HepG2 (cell line): ENCODE results near the gene TOMM22. TPM values are rescaled to one million over a fixed set of nuclear protein-coding genes. Genes with fewer than 3 reads are reported as not detected.

Experiments used
- ARNT2 ChIP-seq: sonication (generic); formaldehyde crosslinking; IDR thresholded peaks from 2 replicates; pipeline ENCODE4 v1.8.0; 2022; ENCODE audit warnings: mild to moderate bottlenecking, low read depth, missing genetic modification reagents, moderate library complexity
- BRD4 ChIP-seq: sonication (generic); formaldehyde crosslinking; IDR thresholded peaks from 2 replicates; pipeline ENCODE4 v1.4.0; 2020; ENCODE audit warnings: missing genetic modification reagents
- HOXA5 ChIP-seq: sonication (generic); formaldehyde crosslinking; IDR thresholded peaks from 2 replicates; pipeline ENCODE4 v1.4.0; 2020; ENCODE audit warnings: missing genetic modification reagents
- KDM4B ChIP-seq: sonication (generic); formaldehyde crosslinking; IDR thresholded peaks from 2 replicates; pipeline ENCODE4 v1.4.0; 2020; ENCODE audit warnings: missing genetic modification reagents
- KLF9 ChIP-seq: IDR thresholded peaks from 2 replicates; pipeline ENCODE4 v1.6.1; 2016; ENCODE audit warnings: low read depth
- MYNN ChIP-seq: sonication (generic); formaldehyde crosslinking; IDR thresholded peaks from 2 replicates; pipeline ENCODE4 v1.4.0; 2020; ENCODE audit warnings: mild to moderate bottlenecking, low read depth, missing genetic modification reagents
- NBN ChIP-seq: fragments of 450-650 bp; conservative IDR thresholded peaks from 2 replicates; pipeline ENCODE4 v1.6.1; 2017
- SALL2 ChIP-seq: sonication (generic); formaldehyde crosslinking; IDR thresholded peaks from 2 replicates; pipeline ENCODE4 v1.8.1; 2023; ENCODE audit warnings: mild to moderate bottlenecking, missing genetic modification reagents, inconsistent platforms
- SP1 ChIP-seq, 2 experiments: fragments of 450-650 bp in 1 of 2; sonication (generic) in 1 of 2; formaldehyde crosslinking in 1 of 2; IDR thresholded peaks; 2 replicates each; pipeline versions ENCODE4 v1.4.0 to v1.6.1; 2016 to 2020; ENCODE audit warnings: missing genetic modification reagents in 1 of 2
- SP5 ChIP-seq: IDR thresholded peaks from 2 replicates; pipeline ENCODE4 v1.6.1; 2016; ENCODE audit warnings: low read depth, borderline replicate concordance
- THYN1 ChIP-seq: sonication (generic); formaldehyde crosslinking; IDR thresholded peaks from 2 replicates; pipeline ENCODE4 v1.8.1; 2023; ENCODE audit warnings: low read depth, mild to moderate bottlenecking, moderate library complexity, missing genetic modification reagents, borderline replicate concordance
- ZNF317 ChIP-seq: sonication (generic); formaldehyde crosslinking; IDR thresholded peaks from 2 replicates; pipeline ENCODE4 v1.5.0; 2020; ENCODE audit warnings: mild to moderate bottlenecking, missing genetic modification reagents
- ZNF367 ChIP-seq: sonication (generic); formaldehyde crosslinking; IDR thresholded peaks from 2 replicates; pipeline ENCODE4 v1.4.0; 2020; ENCODE audit warnings: missing genetic modification reagents, borderline replicate concordance
- ZNF530 ChIP-seq: sonication (generic); formaldehyde crosslinking; IDR thresholded peaks from 2 replicates; pipeline ENCODE4 v1.5.0; 2020; ENCODE audit warnings: low read depth, mild to moderate bottlenecking, missing genetic modification reagents
- ZNF572 ChIP-seq: sonication (generic); formaldehyde crosslinking; IDR thresholded peaks from 2 replicates; pipeline ENCODE4 v1.5.1; 2020; ENCODE audit warnings: mild to moderate bottlenecking, missing genetic modification reagents
- ZNF772 ChIP-seq: sonication (generic); formaldehyde crosslinking; IDR thresholded peaks from 2 replicates; pipeline ENCODE4 v1.5.0; 2020; ENCODE audit warnings: mild to moderate bottlenecking, missing genetic modification reagents
- ZSCAN21 ChIP-seq: sonication (generic); formaldehyde crosslinking; IDR thresholded peaks from 2 replicates; pipeline ENCODE4 v1.8.0; 2022; ENCODE audit warnings: mild to moderate bottlenecking, missing genetic modification reagents, moderate library complexity, borderline replicate concordance
- polyA plus RNA-seq, 8 experiments: library from polyadenylated mRNA; depleted of rRNA in 3 of 8; stranded (reverse) in 7 of 8; unstranded in 1 of 8; fragments of >200 nt; fragmentation: Illumina TruSeq in 4 of 8; extraction: Trizol in 4 of 8; gene quantifications; 2 replicates each; pipeline versions ENCODE4 v1.2.1 to v1.2.3, GENCODE V29; 2011 to 2016; ENCODE audit warnings: low read depth in 4 of 8, missing spikeins in 1 of 8, mixed read lengths in 1 of 8; ENCODE audit not compliant: insufficient read depth in 1 of 8
- total RNA-seq, 5 experiments: library from RNA; depleted of rRNA; stranded (reverse); fragments of >200 nt; fragmentation: Illumina TruSeq; extraction: Trizol; gene quantifications; 2 replicates each; pipeline ENCODE4 v1.2.3, GENCODE V29; 2016; ENCODE audit warnings: low read depth in 1 of 5
- TF ChIP-seq, protein P1 (sequence below): sonication (generic); formaldehyde crosslinking; IDR thresholded peaks from 2 replicates; pipeline ENCODE4 v1.8.1; 2023; ENCODE audit warnings: mild to moderate bottlenecking, moderate library complexity, missing genetic modification reagents
- TF ChIP-seq, protein P2 (sequence below): sonication (generic); formaldehyde crosslinking; IDR thresholded peaks from 2 replicates; pipeline ENCODE4 v1.5.0; 2020; ENCODE audit warnings: mild to moderate bottlenecking, missing genetic modification reagents
- TF ChIP-seq, protein P3 (sequence below): sonication (generic); formaldehyde crosslinking; IDR thresholded peaks from 2 replicates; pipeline ENCODE4 v1.4.0; 2020; ENCODE audit warnings: missing genetic modification reagents
- TF ChIP-seq, protein P4 (sequence below): sonication (generic); formaldehyde crosslinking; IDR thresholded peaks from 2 replicates; pipeline ENCODE4 v1.4.0; 2020; ENCODE audit warnings: missing genetic modification reagents
- TF ChIP-seq, protein P5 (sequence below): sonication (generic); formaldehyde crosslinking; IDR thresholded peaks from 2 replicates; pipeline ENCODE4 v1.5.0; 2020; ENCODE audit warnings: missing genetic modification reagents
- TF ChIP-seq, protein P6 (sequence below): IDR thresholded peaks from 2 replicates; pipeline ENCODE4 v1.6.1; 2016; ENCODE audit warnings: control low read depth

TOMM22 gene
- total and polyA plus RNA-seq, 2 of the 13 experiments (the other 11 are each of a cell fraction or from before 2014, with no cell fraction given), result 46.9 to 118 TPM

DNA sequence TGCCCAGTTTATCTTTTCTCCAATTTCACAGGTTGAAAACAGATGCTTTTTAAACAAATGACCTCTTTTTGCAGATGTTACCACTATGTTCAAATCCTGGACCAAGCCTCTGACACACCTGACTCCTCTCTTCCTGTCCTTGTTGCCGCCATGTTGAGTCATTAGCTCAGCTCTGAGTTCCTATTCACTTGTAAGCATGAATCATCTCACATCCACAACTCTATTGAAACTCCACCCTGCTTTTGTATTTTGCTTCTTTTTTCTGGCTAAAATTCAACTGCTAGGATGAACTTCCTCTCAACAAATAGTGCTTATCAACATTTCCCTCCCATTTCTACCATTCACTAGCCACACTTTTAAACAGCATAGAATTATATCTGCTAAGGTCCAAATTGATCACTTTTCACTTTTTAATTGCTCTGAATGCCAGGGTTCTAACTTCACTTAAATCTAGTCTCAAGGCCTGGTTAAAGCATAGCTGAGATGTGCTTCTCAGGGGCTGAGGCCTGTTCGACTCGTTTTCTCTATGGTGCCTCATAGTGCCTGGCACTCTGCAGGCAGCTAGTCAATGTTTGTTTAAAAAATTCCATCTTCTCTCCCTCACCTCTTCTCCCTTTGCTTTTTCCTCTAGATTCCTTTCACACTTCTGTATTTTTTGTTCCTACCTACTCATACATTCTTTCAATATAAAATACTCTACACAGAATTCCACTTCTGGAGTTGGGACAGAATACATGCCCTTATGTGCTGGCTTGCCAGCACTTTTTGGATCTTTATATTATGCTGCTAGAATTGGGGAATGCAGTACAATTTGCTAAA, 15.1 kb downstream of the TOMM22 start (continued):
- no peak for TF ChIP-seq SP1 (IDR thresholded peaks at IDR 0.05)
- TF ChIP-seq SP1 (CRISPR knock-in tag; IDR thresholded peaks at IDR 0.05), result no peak
- TF ChIP-seq, protein P1, sequence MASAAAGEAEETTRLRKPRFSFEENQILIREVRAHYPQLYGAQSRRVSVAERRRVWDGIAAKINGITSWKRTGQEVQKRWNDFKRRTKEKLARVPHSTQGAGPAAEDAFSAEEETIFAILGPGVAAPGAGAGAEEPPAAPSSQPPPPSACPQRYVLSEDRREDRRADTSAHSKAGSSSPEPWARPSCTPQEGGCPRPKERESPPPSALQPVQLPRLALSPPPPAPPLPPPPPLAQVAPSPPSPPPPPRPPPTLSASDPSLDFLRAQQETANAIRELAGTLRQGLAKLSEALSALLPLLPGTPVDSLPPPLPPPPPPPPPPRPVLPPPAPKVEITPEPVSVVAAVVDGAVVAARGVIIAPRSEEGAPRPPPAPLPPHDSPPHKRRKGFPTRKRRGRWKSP (CRISPR knock-in tag), result no peak
- no peak for TF ChIP-seq KDM4B
- no peak for TF ChIP-seq ZNF530 (CRISPR knock-in tag)
- no peak for TF ChIP-seq MYNN (CRISPR knock-in tag)
- TF ChIP-seq, protein P2, sequence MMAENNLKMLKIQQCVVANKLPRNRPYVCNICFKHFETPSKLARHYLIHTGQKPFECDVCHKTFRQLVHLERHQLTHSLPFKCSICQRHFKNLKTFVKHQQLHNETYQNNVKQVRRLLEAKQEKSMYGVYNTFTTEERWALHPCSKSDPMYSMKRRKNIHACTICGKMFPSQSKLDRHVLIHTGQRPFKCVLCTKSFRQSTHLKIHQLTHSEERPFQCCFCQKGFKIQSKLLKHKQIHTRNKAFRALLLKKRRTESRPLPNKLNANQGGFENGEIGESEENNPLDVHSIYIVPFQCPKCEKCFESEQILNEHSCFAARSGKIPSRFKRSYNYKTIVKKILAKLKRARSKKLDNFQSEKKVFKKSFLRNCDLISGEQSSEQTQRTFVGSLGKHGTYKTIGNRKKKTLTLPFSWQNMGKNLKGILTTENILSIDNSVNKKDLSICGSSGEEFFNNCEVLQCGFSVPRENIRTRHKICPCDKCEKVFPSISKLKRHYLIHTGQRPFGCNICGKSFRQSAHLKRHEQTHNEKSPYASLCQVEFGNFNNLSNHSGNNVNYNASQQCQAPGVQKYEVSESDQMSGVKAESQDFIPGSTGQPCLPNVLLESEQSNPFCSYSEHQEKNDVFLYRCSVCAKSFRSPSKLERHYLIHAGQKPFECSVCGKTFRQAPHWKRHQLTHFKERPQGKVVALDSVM (CRISPR knock-in tag), result no peak
- no peak for TF ChIP-seq ZSCAN21 (CRISPR knock-in tag)
- TF ChIP-seq, protein P3, sequence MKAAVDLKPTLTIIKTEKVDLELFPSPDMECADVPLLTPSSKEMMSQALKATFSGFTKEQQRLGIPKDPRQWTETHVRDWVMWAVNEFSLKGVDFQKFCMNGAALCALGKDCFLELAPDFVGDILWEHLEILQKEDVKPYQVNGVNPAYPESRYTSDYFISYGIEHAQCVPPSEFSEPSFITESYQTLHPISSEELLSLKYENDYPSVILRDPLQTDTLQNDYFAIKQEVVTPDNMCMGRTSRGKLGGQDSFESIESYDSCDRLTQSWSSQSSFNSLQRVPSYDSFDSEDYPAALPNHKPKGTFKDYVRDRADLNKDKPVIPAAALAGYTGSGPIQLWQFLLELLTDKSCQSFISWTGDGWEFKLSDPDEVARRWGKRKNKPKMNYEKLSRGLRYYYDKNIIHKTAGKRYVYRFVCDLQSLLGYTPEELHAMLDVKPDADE, result no peak
- TF ChIP-seq HOXA5 (CRISPR knock-in tag), result no peak
- TF ChIP-seq ZNF317 (CRISPR knock-in tag), result no peak
- no peak for TF ChIP-seq KLF9 (CRISPR knock-in tag)
- no peak for TF ChIP-seq SALL2 (CRISPR knock-in tag)
- TF ChIP-seq, protein P4, sequence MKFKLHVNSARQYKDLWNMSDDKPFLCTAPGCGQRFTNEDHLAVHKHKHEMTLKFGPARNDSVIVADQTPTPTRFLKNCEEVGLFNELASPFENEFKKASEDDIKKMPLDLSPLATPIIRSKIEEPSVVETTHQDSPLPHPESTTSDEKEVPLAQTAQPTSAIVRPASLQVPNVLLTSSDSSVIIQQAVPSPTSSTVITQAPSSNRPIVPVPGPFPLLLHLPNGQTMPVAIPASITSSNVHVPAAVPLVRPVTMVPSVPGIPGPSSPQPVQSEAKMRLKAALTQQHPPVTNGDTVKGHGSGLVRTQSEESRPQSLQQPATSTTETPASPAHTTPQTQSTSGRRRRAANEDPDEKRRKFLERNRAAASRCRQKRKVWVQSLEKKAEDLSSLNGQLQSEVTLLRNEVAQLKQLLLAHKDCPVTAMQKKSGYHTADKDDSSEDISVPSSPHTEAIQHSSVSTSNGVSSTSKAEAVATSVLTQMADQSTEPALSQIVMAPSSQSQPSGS (CRISPR knock-in tag), result no peak
- no peak for TF ChIP-seq BRD4 (CRISPR knock-in tag)
- TF ChIP-seq, protein P5, sequence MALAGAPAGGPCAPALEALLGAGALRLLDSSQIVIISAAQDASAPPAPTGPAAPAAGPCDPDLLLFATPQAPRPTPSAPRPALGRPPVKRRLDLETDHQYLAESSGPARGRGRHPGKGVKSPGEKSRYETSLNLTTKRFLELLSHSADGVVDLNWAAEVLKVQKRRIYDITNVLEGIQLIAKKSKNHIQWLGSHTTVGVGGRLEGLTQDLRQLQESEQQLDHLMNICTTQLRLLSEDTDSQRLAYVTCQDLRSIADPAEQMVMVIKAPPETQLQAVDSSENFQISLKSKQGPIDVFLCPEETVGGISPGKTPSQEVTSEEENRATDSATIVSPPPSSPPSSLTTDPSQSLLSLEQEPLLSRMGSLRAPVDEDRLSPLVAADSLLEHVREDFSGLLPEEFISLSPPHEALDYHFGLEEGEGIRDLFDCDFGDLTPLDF (CRISPR knock-in tag), result no peak
- TF ChIP-seq ZNF772 (CRISPR knock-in tag), result no peak
- no peak for TF ChIP-seq ARNT2 (CRISPR knock-in tag)
- TF ChIP-seq NBN, result no peak
- TF ChIP-seq, protein P6, sequence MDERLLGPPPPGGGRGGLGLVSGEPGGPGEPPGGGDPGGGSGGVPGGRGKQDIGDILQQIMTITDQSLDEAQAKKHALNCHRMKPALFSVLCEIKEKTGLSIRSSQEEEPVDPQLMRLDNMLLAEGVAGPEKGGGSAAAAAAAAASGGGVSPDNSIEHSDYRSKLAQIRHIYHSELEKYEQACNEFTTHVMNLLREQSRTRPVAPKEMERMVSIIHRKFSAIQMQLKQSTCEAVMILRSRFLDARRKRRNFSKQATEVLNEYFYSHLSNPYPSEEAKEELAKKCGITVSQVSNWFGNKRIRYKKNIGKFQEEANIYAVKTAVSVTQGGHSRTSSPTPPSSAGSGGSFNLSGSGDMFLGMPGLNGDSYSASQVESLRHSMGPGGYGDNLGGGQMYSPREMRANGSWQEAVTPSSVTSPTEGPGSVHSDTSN (CRISPR knock-in tag), result no peak
- no peak for TF ChIP-seq ZNF572 (CRISPR knock-in tag)
- no peak for TF ChIP-seq ZNF367 (CRISPR knock-in tag)
- no peak for TF ChIP-seq THYN1 (CRISPR knock-in tag)
- no peak for TF ChIP-seq SP5
